NT2/D1 (cell line): ENCODE measurements around the gene PLS1.

Source experiments
- DNase-seq: peaks from one replicate; pipeline ENCODE4 v3.0.0-alpha.2; 2011; ENCODE audit warnings: low read depth, low spot score
- H3K27me3 ChIP-seq: 2 replicates; pipeline ENCODE4 v1.6.0; 2011; ENCODE audit warnings: mild to moderate bottlenecking; ENCODE audit not compliant: insufficient read length, insufficient read depth
- H3K36me3 ChIP-seq: 2 replicates; pipeline ENCODE4 v1.6.1; 2011; ENCODE audit warnings: mild to moderate bottlenecking, low read length, mixed read lengths; ENCODE audit not compliant: insufficient read depth, insufficient read length
- H3K4me1 ChIP-seq: 2 replicates; pipeline ENCODE4 v1.5.1; 2011; ENCODE audit not compliant: insufficient read depth, insufficient read length
- H3K4me3 ChIP-seq: 2 replicates; pipeline ENCODE4 v1.5.1; 2011; ENCODE audit warnings: low read depth; ENCODE audit not compliant: insufficient read length
- H3K9ac ChIP-seq: 2 replicates; pipeline ENCODE4 v1.6.0; 2011; ENCODE audit warnings: low read depth; ENCODE audit not compliant: insufficient read length
- H3K9me3 ChIP-seq: 2 replicates; pipeline ENCODE4 v1.5.1; 2011; ENCODE audit warnings: mild to moderate bottlenecking, low read length; ENCODE audit not compliant: insufficient read depth
- SUZ12 ChIP-seq: IDR thresholded peaks from 2 replicates; pipeline ENCODE4 v1.6.1; 2011; ENCODE audit not compliant: insufficient read length, insufficient read depth; ENCODE audit errors: extremely low read depth
- YY1 ChIP-seq: IDR thresholded peaks from 2 replicates; pipeline ENCODE4 v1.6.1; 2011; ENCODE audit not compliant: insufficient read length, insufficient read depth
- ZNF274 ChIP-seq: IDR thresholded peaks from 2 replicates; pipeline ENCODE4 v1.6.1; 2011; ENCODE audit warnings: mild to moderate bottlenecking, low read depth, low read length

PLS1 gene

DNA sequence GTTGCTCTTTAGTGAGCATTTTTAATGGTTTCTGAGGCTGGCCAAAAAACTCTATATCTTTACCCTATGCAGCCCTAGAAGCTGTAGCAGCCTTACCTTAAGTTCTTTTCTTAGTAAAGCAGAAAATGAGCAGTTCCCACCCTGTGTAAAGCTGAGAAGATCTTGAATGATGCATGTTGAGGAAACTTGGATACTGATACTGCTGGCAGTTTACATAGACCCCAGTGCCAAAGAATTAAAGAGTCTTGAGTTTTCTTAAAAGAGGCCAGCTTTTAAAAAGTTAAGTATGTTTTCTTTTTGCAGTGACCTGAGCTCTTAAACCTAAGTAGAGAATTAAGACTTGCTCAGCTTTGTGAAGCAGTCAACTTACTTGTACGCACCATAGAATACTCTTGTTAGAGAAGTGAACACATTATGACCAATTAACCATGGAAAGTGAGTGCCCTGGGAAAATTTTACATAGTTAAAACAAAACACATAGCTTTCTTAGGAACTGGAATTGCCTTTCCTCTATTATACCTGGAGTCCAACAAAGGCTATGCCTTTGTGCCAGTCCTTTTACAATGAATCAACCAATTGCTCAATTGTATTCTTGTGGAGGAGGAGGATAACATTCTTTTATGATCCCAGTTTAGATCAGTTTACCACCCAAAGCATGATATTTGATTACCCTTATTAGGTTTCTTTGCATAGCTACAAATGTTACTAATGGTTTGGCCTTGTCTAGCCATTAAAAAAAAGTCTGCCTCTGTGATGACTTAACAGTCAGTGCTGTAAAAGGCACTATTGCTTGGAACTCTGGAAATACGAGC is 28.4 kb downstream of the PLS1 start:
- Histone ChIP-seq H3K9me3 (no peaks in the 10 kb centered on the region), H3K4me1 (no peaks in the 10 kb centered on the region), H3K27me3 (no peaks in the 10 kb centered on the region), H3K4me3 (no peak overlapping the region), H3K36me3 (no peaks in the 10 kb centered on the region), H3K9ac (no peak overlapping the region)
- TF ChIP-seq YY1 (no peak), ZNF274 (no peak), SUZ12 (no peak)
- DNase-seq = no peak

DNA sequence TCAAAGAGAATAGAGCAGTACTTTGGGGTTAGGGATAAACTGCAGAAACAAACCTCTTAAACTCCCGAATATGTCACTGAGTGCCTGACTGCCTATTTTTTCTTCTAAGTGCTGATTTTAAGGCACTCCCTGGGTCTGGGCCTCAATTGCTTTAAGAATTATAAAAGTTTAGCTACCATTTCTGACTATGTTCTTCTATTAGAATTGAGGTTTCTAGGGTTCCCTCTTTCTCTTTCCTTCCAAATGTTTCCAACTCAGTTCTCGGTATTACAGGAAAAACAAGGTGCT is 28.9 kb downstream of the PLS1 start:
- DNase-seq = no peak
- no peaks in the 10 kb centered on the region for H3K27me3 ChIP-seq

DNA sequence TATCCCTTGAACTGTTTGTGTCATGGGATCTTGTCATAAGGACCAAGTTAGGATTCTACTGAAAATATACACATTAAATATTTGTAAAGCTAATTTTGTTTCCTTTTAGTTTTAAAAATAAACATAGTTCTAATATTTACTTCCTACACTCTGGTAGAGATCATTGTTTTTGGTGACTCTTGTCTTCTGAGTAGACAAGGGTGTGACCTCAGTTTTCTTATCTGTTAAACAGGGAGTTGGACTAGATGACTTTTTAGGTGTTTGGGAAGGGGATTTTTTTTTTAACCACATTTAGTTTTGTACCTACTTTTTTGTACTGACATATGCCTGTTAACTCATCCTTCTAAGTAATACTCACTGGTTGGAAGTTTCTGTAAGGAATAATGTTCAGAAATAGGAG is 30.8 kb downstream of the PLS1 start:
- Histone ChIP-seq H3K36me3 (no peaks in the 10 kb centered on the region), H3K9me3 (no peaks in the 10 kb centered on the region), H3K27me3 (no peaks in the 10 kb centered on the region), H3K4me3 (no peak overlapping the region), H3K9ac (no peak overlapping the region), H3K4me1 (no peaks in the 10 kb centered on the region)
- TF ChIP-seq ZNF274 (no peak), SUZ12 (no peak), YY1 (no peak)
- DNase-seq = no peak

More for the DNA sequence above, 28.9 kb downstream of the PLS1 start:
- Histone ChIP-seq H3K36me3 (no peaks in the 10 kb centered on the region), H3K4me1 (no peaks in the 10 kb centered on the region), H3K4me3 (no peak overlapping the region), H3K9me3 (no peaks in the 10 kb centered on the region), H3K9ac (no peak overlapping the region)
- TF ChIP-seq SUZ12 (no peak), YY1 (no peak), ZNF274 (no peak)

DNA sequence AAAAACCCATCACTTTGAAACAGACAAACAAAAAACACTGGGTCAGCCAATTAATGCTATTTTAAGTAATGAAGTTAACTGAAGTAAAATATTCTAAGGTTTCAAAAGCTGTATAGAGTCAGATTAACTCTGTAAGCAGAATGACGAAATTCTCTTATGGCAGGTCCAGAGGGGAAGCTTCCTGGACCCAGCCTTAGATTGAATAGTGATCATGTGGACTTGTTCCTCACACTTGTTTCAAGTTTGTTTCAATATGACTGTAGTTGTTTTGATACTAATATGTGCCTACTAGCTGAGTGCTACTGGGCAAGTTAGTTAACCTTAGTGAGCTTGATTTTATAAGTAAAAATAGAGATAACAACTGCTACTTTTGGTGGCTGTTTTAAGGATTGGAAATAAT is 32.6 kb downstream of the PLS1 start:
- Histone ChIP-seq H3K4me1 (no peaks in the 10 kb centered on the region), H3K4me3 (no peak overlapping the region), H3K9ac (no peak overlapping the region), H3K27me3 (no peaks in the 10 kb centered on the region), H3K36me3 (no peaks in the 10 kb centered on the region), H3K9me3 (no peaks in the 10 kb centered on the region)
- no peak for DNase-seq
- TF ChIP-seq SUZ12 (no peak), YY1 (no peak), ZNF274 (no peak)

DNA sequence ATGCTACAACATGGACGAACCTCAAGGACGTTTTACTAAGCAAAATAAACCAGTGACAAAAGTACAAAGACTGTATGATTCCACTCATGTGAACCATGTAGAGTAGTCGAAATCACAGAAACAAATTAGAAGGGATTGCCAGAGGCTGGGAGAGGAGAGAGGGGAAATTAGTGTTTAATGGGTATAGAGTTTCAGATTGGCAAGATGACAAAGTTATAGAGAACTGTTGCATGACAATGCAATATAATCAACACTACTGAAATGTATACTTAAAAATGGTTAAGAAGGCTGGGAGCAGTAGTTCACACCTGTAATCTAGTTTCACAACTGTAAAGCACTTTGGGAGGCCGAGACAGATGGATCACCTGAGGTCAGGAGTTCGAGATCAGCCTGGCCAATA is 36.9 kb downstream of the PLS1 start:
- TF ChIP-seq YY1 = no peak
- TF ChIP-seq SUZ12 = no peak
- no peak for TF ChIP-seq ZNF274
- H3K9ac ChIP-seq = no peak overlapping the region
- H3K9me3 ChIP-seq = no peaks in the 10 kb centered on the region
- H3K4me3 ChIP-seq = no peak overlapping the region
- no peak for DNase-seq
- no peaks in the 10 kb centered on the region for H3K4me1 ChIP-seq
- H3K36me3 ChIP-seq = no peaks in the 10 kb centered on the region
- no peaks in the 10 kb centered on the region for H3K27me3 ChIP-seq

DNA sequence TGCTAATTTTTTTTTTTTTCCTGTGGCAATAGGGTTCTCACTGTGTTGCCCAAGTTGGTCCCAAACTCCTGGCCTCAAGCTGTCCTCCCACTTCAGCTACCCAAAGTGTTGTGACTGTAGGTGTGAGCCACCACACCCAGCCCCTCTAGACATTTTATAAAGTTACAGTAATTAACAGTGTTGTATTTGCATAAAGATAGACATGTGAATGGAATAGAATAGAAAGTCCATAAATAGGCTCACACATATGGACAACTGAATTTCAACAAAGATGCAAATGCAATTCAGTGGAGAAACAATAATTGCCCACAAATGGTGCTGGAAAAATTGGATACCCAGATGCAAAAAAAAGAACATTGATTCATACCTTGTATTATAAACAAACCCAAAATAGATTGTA is 39.9 kb downstream of the PLS1 start:
- H3K36me3 ChIP-seq = no peaks in the 10 kb centered on the region
- H3K4me3 ChIP-seq = no peak overlapping the region
- H3K9ac ChIP-seq = no peak overlapping the region
- H3K9me3 ChIP-seq = no peaks in the 10 kb centered on the region
- H3K27me3 ChIP-seq = no peaks in the 10 kb centered on the region
- TF ChIP-seq ZNF274 (no peak), YY1 (no peak), SUZ12 (no peak)
- no peaks in the 10 kb centered on the region for H3K4me1 ChIP-seq
- no peak for DNase-seq

DNA sequence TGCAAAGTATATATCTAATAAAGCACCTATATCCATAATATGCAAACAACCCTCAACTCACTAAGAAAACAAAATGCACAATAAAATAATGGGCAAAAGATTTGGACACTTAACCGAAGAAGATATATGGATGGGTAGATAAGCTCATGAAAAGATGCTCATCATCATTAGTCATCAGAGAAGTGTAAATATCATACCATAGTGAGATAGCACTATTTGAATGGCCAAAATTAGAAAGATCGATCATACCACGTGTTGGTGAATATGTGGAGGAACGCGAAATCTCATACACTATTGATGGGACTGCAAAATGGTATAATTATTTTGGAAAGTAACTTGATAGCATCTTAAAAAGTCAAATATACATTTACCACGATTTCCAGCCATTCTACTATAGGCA is 40.5 kb downstream of the PLS1 start:
- H3K9ac ChIP-seq = no peak overlapping the region
- no peaks in the 10 kb centered on the region for H3K4me1 ChIP-seq
- H3K9me3 ChIP-seq = no peaks in the 10 kb centered on the region
- DNase-seq = no peak
- no peaks in the 10 kb centered on the region for H3K27me3 ChIP-seq
- no peak overlapping the region for H3K4me3 ChIP-seq
- no peaks in the 10 kb centered on the region for H3K36me3 ChIP-seq
- no peak for TF ChIP-seq YY1
- no peak for TF ChIP-seq SUZ12
- no peak for TF ChIP-seq ZNF274

DNA sequence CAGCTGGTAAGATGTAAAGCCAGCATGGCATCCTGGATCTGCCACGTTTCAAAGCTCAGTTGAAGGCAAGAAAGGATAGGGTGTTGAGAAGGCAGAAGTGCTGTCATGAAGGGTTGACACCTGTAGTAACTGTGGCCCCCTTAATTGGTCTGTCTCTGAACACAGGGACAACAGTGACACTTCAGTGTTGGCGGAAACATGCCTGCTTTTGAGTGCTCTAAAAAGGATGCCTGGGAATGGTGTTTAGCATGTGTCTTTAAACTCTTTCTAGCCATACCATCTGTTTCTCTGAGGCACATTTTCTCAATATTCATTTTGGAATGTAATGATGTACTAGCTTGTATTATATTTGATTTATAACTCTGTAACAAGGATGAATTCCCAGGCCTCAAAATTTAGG is 42.1 kb downstream of the PLS1 start:
- no peaks in the 10 kb centered on the region for H3K4me1 ChIP-seq
- H3K27me3 ChIP-seq = no peaks in the 10 kb centered on the region
- no peak for TF ChIP-seq SUZ12
- TF ChIP-seq ZNF274 = no peak
- TF ChIP-seq YY1 = no peak
- DNase-seq = no peak
- H3K4me3 ChIP-seq = no peak overlapping the region
- H3K36me3 ChIP-seq = no peaks in the 10 kb centered on the region
- H3K9ac ChIP-seq = no peak overlapping the region
- no peaks in the 10 kb centered on the region for H3K9me3 ChIP-seq
